Right lobe of liver (tissue), 4 donors: Measurements from ENCODE around the gene LCOR.

ENCODE experiments used
- CTCF ChIP-seq, 4 donors: fragments of 200-600 bp in 3 of 4; fragments of 450-650 bp in 1 of 4; IDR thresholded peaks; one replicate each; pipeline versions ENCODE4 v1.5.1 to v1.8.0; 2016 to 2022; ENCODE audit warnings: antibody characterized with exemption in 4 of 4, mild to moderate bottlenecking in 2 of 4
- POLR2A ChIP-seq: fragments of 450-650 bp; IDR thresholded peaks from one replicate; pipeline ENCODE4 v1.6.1; 2017; ENCODE audit warnings: antibody characterized with exemption, mild to moderate bottlenecking
- donor health status: DM: no; HTN: no; CAD: no.
- donor health status: DM: no; HTN: no; CAD: no.
- donor health status: DM: no; HTN: yes; CAD: no.

- TF ChIP-seq CTCF (IDR thresholded peaks at IDR 0.05) (no peak), POLR2A (no peak)
Observed at GRCh38 chr10:97017474-97017903, 185.4 kb downstream of the LCOR start.
